Activated naive CD8-positive, alpha-beta T cell treated with anti-CD3 and anti-CD28 coated beads, Interleukin-2, amount 50 U/mL, for 24 hours (primary cell): ENCODE measurements around the gene TRPC4AP.

Experiments used
- ATAC-seq: fragments of 150-1000 bp; cut with Tn5 transposase; one replicate; pipeline ENCODE4 v1.10.0; 2021
- DNase-seq: peaks from one replicate; pipeline ENCODE4 v3.0.0; 2021
- H3K27ac Mint-ChIP-seq: one replicate; pipeline ENCODE4 v1.8.0; 2021; ENCODE audit warnings: mild to moderate bottlenecking, mixed read lengths
- H3K27me3 Mint-ChIP-seq: one replicate; pipeline ENCODE4 v1.8.0; 2021; ENCODE audit warnings: mixed read lengths
- H3K36me3 Mint-ChIP-seq: one replicate; pipeline ENCODE4 v1.8.0; 2021; ENCODE audit warnings: low read depth, mixed read lengths
- H3K4me1 Mint-ChIP-seq: one replicate; pipeline ENCODE4 v1.8.0; 2021; ENCODE audit warnings: mixed read lengths
- H3K4me3 Mint-ChIP-seq: one replicate; pipeline ENCODE4 v1.8.0; 2021; ENCODE audit warnings: mild to moderate bottlenecking, moderate library complexity, mixed read lengths
- H3K9me3 Mint-ChIP-seq: one replicate; pipeline ENCODE4 v1.8.0; 2021; ENCODE audit warnings: mixed read lengths

Gene TRPC4AP

DNA sequence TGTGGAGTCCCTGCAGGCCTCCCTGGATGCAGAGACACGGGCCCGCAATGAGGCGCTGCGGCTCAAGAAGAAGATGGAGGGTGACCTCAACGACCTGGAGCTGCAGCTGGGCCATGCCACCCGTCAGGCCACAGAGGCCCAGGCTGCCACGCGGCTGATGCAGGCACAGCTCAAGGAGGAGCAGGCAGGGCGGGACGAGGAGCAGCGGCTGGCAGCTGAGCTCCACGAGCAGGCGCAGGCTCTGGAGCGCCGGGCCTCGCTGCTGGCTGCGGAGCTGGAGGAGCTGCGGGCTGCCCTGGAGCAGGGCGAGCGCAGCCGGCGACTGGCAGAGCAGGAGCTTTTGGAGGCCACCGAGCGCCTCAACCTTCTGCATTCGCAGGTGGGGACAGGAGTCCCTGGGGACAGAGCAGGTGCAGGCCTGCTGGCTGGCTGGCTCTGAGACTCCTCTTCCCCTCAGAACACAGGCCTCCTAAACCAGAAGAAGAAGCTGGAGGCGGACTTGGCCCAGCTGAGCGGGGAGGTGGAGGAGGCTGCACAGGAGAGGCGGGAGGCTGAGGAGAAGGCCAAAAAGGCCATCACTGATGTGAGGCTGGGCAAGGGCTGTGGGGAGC lies 92.2 kb downstream of the TRPC4AP start:
- Mint-ChIP-seq H3K4me3 (no peak overlapping the region), H3K9me3 (no peaks in the 10 kb centered on the region), H3K27me3 (no peaks in the 10 kb centered on the region), H3K4me1 (no peaks in the 10 kb centered on the region), H3K36me3 (peaks cover 11% of the 10 kb centered on the region), H3K27ac (no peak overlapping the region)
- no peak for ATAC-seq
- no peak for DNase-seq

DNA sequence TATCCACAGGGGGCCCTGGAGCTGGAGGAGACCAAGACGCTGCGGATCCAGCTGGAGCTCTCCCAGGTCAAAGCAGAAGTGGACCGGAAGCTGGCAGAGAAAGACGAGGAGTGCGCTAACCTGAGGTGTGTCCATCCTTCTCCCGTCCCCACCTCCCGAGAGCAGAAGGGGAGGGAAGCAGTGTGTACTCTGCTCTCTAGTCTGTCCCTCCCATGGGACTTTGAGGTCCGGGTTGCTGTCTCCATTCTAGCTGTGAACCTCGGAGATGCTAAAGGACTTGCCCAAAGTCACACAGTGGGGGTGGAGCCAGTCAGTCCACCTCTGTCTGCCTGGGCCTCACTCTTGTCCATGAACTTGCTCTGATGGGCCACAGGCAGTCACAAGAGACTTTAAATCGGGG lies 92.8 kb downstream of the TRPC4AP start:
- Mint-ChIP-seq H3K9me3 (no peaks in the 10 kb centered on the region), H3K27ac (no peak overlapping the region), H3K4me3 (no peak overlapping the region), H3K27me3 (no peaks in the 10 kb centered on the region), H3K4me1 (no peaks in the 10 kb centered on the region), H3K36me3 (peaks cover 11% of the 10 kb centered on the region)
- ATAC-seq (no peak), DNase-seq (no peak)

DNA sequence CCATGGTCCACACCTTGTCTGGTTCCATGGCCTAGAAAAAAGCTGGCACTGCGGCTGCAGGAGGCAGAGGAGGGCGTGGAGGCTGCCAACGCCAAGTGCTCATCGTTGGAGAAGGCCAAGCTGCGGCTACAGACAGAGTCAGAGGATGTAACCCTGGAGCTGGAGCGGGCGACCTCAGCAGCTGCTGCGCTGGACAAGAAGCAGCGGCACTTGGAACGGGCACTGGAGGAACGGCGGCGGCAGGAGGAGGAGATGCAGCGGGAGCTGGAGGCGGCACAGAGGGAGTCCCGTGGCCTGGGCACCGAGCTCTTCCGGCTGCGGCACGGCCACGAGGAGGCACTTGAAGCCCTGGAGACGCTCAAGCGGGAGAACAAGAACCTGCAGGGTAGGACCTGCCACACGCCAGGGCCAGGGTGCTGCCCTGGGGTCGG lies 93.6 kb downstream of the TRPC4AP start:
- no peaks in the 10 kb centered on the region for H3K9me3 Mint-ChIP-seq
- peaks cover 11% of the 10 kb centered on the region for H3K36me3 Mint-ChIP-seq
- H3K4me1 Mint-ChIP-seq: no peaks in the 10 kb centered on the region
- H3K4me3 Mint-ChIP-seq: no peak overlapping the region
- no peak for ATAC-seq
- no peak for DNase-seq
- H3K27ac Mint-ChIP-seq: no peak overlapping the region
- no peaks in the 10 kb centered on the region for H3K27me3 Mint-ChIP-seq

GRCh38 chr20:34998331-34998950 lies 94.2 kb downstream of the TRPC4AP start:
- H3K4me3 Mint-ChIP-seq: no peak overlapping the region
- H3K4me1 Mint-ChIP-seq: no peaks in the 10 kb centered on the region
- DNase-seq: no peak
- H3K9me3 Mint-ChIP-seq: no peaks in the 10 kb centered on the region
- H3K27ac Mint-ChIP-seq: no peak overlapping the region
- ATAC-seq: no peak
- H3K27me3 Mint-ChIP-seq: no peaks in the 10 kb centered on the region
- H3K36me3 Mint-ChIP-seq: peaks cover 11% of the 10 kb centered on the region

- Mint-ChIP-seq H3K27ac (peak overlapping the region; percentile 50), H3K4me1 (no peaks in the 10 kb centered on the region), H3K27me3 (no peaks in the 10 kb centered on the region), H3K36me3 (peaks cover 9% of the 10 kb centered on the region), H3K9me3 (no peaks in the 10 kb centered on the region), H3K4me3 (no peak overlapping the region)
- ATAC-seq: no peak
- DNase-seq: no peak
Observed at GRCh38 chr20:34997774-34998173, 94.8 kb downstream of the TRPC4AP start.

DNA sequence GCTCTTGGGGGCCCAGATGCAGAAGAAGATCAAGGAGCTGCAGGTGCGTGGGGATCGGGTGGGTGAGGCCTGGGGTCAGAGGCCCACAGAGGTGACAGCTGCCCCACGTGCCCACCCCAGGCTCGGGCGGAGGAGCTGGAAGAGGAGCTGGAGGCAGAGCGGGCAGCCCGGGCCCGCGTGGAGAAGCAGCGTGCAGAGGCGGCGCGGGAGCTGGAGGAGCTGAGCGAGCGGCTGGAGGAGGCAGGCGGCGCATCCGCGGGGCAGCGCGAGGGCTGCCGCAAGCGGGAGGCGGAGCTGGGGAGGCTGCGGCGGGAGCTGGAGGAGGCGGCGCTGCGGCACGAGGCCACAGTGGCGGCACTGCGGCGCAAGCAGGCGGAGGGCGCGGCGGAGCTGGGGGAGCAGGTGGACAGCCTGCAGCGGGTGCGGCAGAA lies 95.5 kb downstream of the TRPC4AP start:
- H3K36me3 Mint-ChIP-seq: peaks cover 9% of the 10 kb centered on the region
- no peak for ATAC-seq
- no peak overlapping the region for H3K27ac Mint-ChIP-seq
- no peaks in the 10 kb centered on the region for H3K9me3 Mint-ChIP-seq
- no peaks in the 10 kb centered on the region for H3K27me3 Mint-ChIP-seq
- H3K4me3 Mint-ChIP-seq: no peak overlapping the region
- DNase-seq: no peak
- no peaks in the 10 kb centered on the region for H3K4me1 Mint-ChIP-seq

- Mint-ChIP-seq H3K36me3 (peaks cover 9% of the 10 kb centered on the region), H3K4me3 (no peak overlapping the region), H3K9me3 (no peaks in the 10 kb centered on the region), H3K27me3 (no peaks in the 10 kb centered on the region), H3K27ac (no peak overlapping the region), H3K4me1 (no peaks in the 10 kb centered on the region)
- DNase-seq: no peak
- no peak for ATAC-seq
Observed at GRCh38 chr20:34996243-34997028, 96.2 kb downstream of the TRPC4AP start.

DNA sequence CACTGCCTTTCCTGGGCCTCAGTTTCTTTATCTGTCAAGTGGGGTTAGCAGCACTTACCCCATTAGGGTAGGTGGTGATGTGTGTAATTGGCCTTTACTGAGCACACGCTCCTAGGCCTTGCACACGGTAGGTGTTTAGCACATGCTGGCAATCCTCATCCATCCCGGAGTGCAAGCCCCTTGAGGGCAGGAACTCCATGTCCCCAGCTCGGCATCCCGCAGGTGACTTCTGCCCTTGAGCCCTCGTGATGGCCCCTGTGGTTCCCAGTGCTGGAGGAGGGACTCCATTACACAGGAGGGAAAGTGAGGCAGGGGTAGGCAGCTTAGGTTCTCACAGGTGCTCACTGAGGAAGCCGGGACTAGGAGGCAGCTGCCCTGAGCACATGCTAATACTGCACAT lies 96.9 kb downstream of the TRPC4AP start:
- Mint-ChIP-seq H3K27ac (no peak overlapping the region), H3K4me1 (no peaks in the 10 kb centered on the region), H3K4me3 (no peak overlapping the region), H3K36me3 (peaks cover 7% of the 10 kb centered on the region), H3K27me3 (no peaks in the 10 kb centered on the region), H3K9me3 (no peaks in the 10 kb centered on the region)
- DNase-seq (no peak), ATAC-seq (no peak)

DNA sequence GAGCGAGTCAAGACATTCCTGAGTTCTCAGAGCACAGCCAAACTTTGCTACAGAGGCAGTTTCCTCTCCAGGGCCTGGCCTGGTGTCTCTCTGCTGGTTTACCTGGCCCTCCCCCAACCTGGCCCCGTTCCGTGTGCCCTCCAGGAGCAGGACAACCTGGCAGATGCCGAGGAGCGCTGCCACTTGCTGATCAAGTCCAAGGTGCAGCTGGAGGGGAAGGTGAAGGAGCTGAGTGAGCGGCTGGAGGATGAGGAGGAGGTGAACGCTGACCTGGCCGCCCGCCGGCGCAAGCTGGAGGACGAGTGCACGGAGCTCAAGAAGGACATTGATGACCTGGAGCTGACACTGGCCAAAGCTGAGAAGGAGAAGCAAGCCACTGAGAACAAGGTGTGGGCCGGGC lies 97.4 kb downstream of the TRPC4AP start:
- no peaks in the 10 kb centered on the region for H3K9me3 Mint-ChIP-seq
- peaks cover 7% of the 10 kb centered on the region for H3K36me3 Mint-ChIP-seq
- DNase-seq (no peak), ATAC-seq (no peak)
- H3K4me1 Mint-ChIP-seq: no peaks in the 10 kb centered on the region
- H3K27me3 Mint-ChIP-seq: no peaks in the 10 kb centered on the region
- no peak overlapping the region for H3K27ac Mint-ChIP-seq
- H3K4me3 Mint-ChIP-seq: no peak overlapping the region

DNA sequence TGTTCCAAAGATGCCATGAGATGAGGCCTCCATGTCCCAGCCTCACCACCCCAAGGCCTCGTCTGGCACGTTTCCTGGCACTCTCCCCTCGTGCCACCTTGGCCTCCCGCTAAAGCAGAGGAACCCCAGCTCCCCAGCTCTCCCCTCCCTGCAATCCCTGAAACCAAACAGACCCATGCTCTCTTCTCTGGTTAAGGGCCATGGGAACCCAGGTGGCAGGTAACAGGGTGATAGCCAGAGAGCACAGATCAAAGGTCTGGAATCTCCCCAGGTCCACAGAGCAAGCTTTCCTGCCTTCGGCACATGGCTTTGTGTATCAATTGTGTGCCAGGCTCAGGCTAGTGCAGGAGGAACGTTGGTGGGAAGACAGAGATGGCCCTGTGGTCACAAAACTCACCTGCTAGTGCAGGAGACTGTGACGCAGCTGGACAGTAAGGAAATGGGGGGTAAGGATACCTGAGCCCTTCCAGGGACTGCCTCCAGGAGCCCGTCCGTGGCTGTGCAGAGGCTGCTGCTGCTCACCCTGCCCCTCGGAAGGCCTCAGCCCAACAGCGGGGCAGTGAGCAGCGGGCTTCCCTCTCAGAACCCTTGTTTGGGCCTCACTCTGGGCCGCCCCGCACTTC lies 98.0 kb downstream of the TRPC4AP start:
- H3K36me3 Mint-ChIP-seq: peaks cover 7% of the 10 kb centered on the region
- DNase-seq: no peak
- H3K4me1 Mint-ChIP-seq: no peaks in the 10 kb centered on the region
- no peak overlapping the region for H3K27ac Mint-ChIP-seq
- no peak overlapping the region for H3K4me3 Mint-ChIP-seq
- H3K27me3 Mint-ChIP-seq: no peaks in the 10 kb centered on the region
- no peaks in the 10 kb centered on the region for H3K9me3 Mint-ChIP-seq
- ATAC-seq: no peak

- DNase-seq (no peak), ATAC-seq (no peak)
- no peak overlapping the region for H3K4me3 Mint-ChIP-seq
- H3K27me3 Mint-ChIP-seq: no peaks in the 10 kb centered on the region
- H3K4me1 Mint-ChIP-seq: no peaks in the 10 kb centered on the region
- no peak overlapping the region for H3K27ac Mint-ChIP-seq
- H3K9me3 Mint-ChIP-seq: no peaks in the 10 kb centered on the region
- H3K36me3 Mint-ChIP-seq: peaks cover 6% of the 10 kb centered on the region
Observed at GRCh38 chr20:34993941-34994508, 98.6 kb downstream of the TRPC4AP start.

DNA sequence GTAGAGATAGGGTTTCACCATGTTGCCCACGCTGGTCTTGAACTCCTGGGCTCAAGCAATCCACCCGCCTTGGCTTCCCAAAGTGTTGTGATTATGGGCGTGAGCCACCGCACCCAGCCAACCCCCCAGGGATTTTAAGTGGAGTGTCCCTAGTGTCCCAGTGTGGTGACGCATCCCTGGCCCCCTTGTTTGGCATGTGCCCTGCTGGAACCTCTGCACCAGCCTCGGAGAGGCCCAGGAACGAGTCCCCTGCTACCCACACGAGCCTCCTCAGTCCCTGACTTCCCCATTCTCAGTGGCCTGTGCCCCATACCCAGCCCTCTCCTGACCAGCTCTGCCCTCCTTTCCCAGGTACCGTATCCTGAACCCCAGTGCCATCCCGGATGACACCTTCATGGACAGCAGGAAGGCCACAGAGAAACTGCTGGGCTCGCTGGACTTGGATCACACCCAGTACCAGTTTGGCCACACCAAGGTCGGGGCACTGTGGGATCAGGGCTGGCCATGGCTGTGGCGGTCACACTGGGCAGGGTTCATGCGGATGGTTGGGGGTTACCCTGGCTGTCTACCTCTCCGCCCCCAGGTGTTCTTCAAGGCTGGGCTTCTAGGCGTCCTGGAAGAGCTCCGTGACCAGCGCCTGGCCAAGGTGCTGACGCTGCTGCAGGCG lies 99.7 kb downstream of the TRPC4AP start:
- no peak for ATAC-seq
- no peaks in the 10 kb centered on the region for H3K9me3 Mint-ChIP-seq
- no peak overlapping the region for H3K27ac Mint-ChIP-seq
- H3K36me3 Mint-ChIP-seq: peaks cover 5% of the 10 kb centered on the region
- H3K27me3 Mint-ChIP-seq: no peaks in the 10 kb centered on the region
- H3K4me3 Mint-ChIP-seq: no peak overlapping the region
- no peak for DNase-seq
- no peaks in the 10 kb centered on the region for H3K4me1 Mint-ChIP-seq

GRCh38 chr20:34990661-34991214 lies 101.9 kb downstream of the TRPC4AP start:
- Mint-ChIP-seq H3K4me1 (no peaks in the 10 kb centered on the region), H3K27me3 (no peaks in the 10 kb centered on the region), H3K27ac (no peak overlapping the region), H3K9me3 (no peaks in the 10 kb centered on the region), H3K36me3 (no peaks in the 10 kb centered on the region), H3K4me3 (no peak overlapping the region)
- no peak for DNase-seq
- no peak for ATAC-seq

DNA sequence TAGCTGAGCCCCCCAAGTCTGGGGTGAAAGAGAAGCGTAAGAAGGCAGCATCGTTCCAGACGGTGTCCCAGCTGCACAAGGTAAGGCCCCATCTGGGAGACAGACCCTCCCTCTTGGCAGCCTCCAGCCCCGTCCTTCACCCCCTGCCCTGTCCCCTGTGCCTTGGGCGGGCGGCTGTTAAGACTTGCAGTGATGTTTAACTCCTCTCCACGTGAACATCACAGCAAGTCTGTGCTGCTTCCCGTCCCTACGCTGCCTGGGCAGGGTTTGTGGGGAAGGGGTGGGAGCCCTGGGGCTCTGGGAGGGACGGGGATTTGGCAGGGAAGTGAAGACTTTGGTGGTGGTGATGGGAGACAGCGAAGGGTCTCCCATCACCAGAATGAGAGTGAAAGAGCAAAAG lies 102.4 kb downstream of the TRPC4AP start:
- no peak for DNase-seq
- ATAC-seq: no peak
- Mint-ChIP-seq H3K36me3 (no peaks in the 10 kb centered on the region), H3K4me3 (no peak overlapping the region), H3K27ac (no peak overlapping the region), H3K27me3 (no peaks in the 10 kb centered on the region), H3K9me3 (no peaks in the 10 kb centered on the region), H3K4me1 (no peaks in the 10 kb centered on the region)
